ENCODE results near the gene TCHHL1. TPM values are rescaled to one million over a fixed set of nuclear protein-coding genes. Genes with fewer than 3 reads are reported as not detected.

TCHHL1 gene
- total and polyA plus RNA-seq, 9 donors: not detected

DNA sequence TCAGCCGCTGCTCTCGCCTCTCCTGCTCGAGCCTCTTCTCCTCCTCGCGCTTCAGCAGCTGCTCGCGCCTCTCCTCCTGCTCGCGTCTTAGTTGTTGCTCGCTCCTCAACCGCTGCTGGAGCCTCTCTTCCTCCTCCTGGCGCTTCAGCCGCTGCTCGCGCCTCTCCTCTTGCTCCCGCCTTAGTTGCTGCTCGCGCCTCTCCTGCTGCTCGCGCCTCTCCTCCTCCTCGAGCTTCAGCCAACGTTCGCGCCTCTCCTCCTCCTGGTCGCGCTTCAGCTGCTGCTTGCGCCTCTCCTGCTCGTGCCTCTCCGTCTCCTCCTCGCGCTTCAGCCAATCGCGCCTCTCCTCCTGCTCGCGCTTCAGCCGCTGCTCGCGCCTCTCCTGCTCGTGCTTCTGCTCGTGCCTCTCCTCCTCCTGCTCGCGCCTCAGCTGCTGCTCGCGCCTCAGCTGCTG, 22.7 kb upstream of the TCHHL1 start:
- Histone ChIP-seq H3K9me3 (peaks cover 0 to 12% of the 10 kb centered on the region in 2 donors), H3K4me3 (no peak overlapping the region), H3K27ac (no peak overlapping the region), H3K4me1 (ENCODE audit: insufficient read depth) (peaks cover 2% of the 10 kb centered on the region), H3K27me3 (no peaks in the 10 kb centered on the region), H3K36me3 (no peaks in the 10 kb centered on the region)
- TF ChIP-seq EP300 (IDR thresholded peaks at IDR 0.05) (no peak), POLR2A (IDR thresholded peaks at IDR 0.05) (no peak)
- TF ChIP-seq, protein P1, sequence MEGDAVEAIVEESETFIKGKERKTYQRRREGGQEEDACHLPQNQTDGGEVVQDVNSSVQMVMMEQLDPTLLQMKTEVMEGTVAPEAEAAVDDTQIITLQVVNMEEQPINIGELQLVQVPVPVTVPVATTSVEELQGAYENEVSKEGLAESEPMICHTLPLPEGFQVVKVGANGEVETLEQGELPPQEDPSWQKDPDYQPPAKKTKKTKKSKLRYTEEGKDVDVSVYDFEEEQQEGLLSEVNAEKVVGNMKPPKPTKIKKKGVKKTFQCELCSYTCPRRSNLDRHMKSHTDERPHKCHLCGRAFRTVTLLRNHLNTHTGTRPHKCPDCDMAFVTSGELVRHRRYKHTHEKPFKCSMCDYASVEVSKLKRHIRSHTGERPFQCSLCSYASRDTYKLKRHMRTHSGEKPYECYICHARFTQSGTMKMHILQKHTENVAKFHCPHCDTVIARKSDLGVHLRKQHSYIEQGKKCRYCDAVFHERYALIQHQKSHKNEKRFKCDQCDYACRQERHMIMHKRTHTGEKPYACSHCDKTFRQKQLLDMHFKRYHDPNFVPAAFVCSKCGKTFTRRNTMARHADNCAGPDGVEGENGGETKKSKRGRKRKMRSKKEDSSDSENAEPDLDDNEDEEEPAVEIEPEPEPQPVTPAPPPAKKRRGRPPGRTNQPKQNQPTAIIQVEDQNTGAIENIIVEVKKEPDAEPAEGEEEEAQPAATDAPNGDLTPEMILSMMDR (IDR thresholded peaks at IDR 0.05): no peak
- intact Hi-C loops (cut with DNase I): no loop called here
- no peak for DNase-seq
- 0 to 2% (median 1%) methylated on average over 44 of the region's 44 CpGs for WGBS, 3 donors

DNA sequence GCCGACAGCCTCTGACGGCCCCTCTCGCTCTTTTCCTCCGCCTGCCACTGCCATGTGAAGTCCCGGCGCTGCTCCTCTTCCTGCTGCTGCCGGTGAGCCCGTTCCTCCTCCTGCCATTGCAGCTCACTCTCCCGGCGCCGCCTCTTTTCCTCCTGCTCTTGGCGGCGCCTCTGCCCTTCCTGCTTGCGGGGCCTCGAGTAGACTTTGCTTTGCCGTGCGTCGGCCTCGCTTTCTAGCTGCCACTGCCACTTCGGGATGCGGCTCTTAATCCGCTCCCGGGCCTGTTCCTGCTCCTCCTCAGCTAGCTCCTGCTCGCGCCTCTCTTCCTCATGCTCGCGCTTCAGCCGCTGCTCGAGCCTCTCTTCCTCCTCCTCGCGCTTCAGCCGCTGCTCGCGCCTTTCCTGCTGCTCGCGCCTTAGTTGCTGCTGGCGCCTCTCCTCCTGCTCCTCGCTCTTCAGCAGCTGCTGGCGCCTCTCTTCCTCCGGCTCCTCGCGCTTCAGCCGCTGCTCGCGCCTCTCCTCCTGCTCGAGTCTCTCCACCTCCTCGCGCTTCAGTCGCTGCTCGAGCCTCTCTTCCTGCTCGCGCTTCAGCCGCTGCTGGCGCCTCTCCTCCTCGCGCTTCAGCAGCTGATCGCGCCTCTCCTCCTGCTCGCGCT, 22.1 kb upstream of the TCHHL1 start:
- no peak for TF ChIP-seq POLR2A (IDR thresholded peaks at IDR 0.05)
- TF ChIP-seq, protein P1 (IDR thresholded peaks at IDR 0.05): no peak
- TF ChIP-seq EP300 (IDR thresholded peaks at IDR 0.05): no peak
- intact Hi-C loops (cut with DNase I): no loop called here
- peak in 1 of 5 donors; percentile 31 for DNase-seq
- H3K27ac ChIP-seq: no peak overlapping the region
- peaks cover 0 to 12% of the 10 kb centered on the region in 2 donors for H3K9me3 ChIP-seq
- peaks cover 2% of the 10 kb centered on the region for H3K4me1 ChIP-seq (ENCODE audit: insufficient read depth)
- no peaks in the 10 kb centered on the region for H3K36me3 ChIP-seq
- no peaks in the 10 kb centered on the region for H3K27me3 ChIP-seq
- peak overlapping the region; percentile 27 for H3K4me3 ChIP-seq
- 0 to 4% (median 1%) methylated on average over 60 of the region's 60 CpGs for WGBS, 3 donors

DNA sequence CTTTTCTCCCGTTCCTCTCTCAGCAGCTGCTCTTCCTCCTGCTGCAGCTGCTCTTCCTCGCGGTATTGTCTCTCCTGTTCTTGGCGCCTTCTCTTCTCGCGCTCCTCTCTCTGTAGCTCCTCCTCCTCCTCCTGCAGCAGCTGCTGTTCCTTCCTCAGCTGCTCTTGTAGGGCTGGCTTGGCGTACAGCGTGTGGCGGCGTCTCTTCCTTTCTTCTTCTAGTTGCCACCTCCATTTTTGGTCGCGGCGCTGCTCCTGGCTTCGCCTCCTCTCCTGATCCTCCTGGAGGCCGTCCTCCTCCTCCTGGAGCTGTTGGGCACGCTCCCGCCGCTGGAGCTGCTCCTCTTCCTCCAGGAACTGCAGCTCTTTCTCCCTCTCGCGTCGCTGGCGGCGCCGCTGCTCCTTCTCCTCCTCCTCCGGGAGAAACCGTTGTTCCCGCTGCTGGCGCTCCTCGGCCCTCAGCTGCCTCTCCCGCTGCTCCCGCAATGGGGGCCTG, 21.5 kb upstream of the TCHHL1 start:
- Histone ChIP-seq H3K27ac (no peak overlapping the region), H3K9me3 (peaks cover 0 to 12% of the 10 kb centered on the region in 2 donors), H3K4me1 (ENCODE audit: insufficient read depth) (peaks cover 2% of the 10 kb centered on the region), H3K27me3 (no peaks in the 10 kb centered on the region), H3K4me3 (peak overlapping the region; percentile 27), H3K36me3 (no peaks in the 10 kb centered on the region)
- TF ChIP-seq, protein P1 (IDR thresholded peaks at IDR 0.05): no peak
- TF ChIP-seq EP300 (IDR thresholded peaks at IDR 0.05): no peak
- no peak for TF ChIP-seq POLR2A (IDR thresholded peaks at IDR 0.05)
- no peak for DNase-seq
- WGBS, 3 donors: 1 to 7% (median 4%) methylated on average over 28 to 31 of the region's 31 CpGs
- intact Hi-C loops (cut with DNase I): no loop called here

DNA sequence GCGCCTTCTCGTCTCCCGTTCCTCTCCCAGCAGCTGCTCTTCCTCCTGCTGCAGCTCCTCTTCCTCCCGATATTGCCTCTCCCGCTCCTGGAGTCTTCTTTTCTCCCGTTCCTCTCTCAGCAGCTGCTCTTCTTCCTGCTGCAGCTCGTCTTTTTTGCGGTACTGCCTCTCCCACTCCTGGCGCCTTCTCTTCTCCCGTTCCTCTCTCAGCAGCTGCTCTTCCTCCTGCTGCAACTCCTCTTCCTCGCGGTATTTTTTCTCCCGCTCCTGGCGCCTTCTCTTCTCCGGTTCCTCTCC, 21.1 kb upstream of the TCHHL1 start:
- no peak for DNase-seq
- Histone ChIP-seq H3K27ac (no peak overlapping the region), H3K36me3 (no peaks in the 10 kb centered on the region), H3K4me3 (no peak overlapping the region), H3K4me1 (ENCODE audit: insufficient read depth) (peaks cover 2% of the 10 kb centered on the region), H3K27me3 (no peaks in the 10 kb centered on the region), H3K9me3 (peaks cover 0 to 12% of the 10 kb centered on the region in 2 donors)
- WGBS, 3 donors: 4 to 23% (median 12%) methylated on average over 15 of the region's 15 CpGs
- intact Hi-C loops (cut with DNase I): no loop called here
- TF ChIP-seq POLR2A (IDR thresholded peaks at IDR 0.05): no peak
- TF ChIP-seq, protein P1 (IDR thresholded peaks at IDR 0.05): no peak
- TF ChIP-seq EP300 (IDR thresholded peaks at IDR 0.05): no peak

Data from ovary (tissue), 9 donors.